ENCODE measurements around the gene NUP93.

DNA sequence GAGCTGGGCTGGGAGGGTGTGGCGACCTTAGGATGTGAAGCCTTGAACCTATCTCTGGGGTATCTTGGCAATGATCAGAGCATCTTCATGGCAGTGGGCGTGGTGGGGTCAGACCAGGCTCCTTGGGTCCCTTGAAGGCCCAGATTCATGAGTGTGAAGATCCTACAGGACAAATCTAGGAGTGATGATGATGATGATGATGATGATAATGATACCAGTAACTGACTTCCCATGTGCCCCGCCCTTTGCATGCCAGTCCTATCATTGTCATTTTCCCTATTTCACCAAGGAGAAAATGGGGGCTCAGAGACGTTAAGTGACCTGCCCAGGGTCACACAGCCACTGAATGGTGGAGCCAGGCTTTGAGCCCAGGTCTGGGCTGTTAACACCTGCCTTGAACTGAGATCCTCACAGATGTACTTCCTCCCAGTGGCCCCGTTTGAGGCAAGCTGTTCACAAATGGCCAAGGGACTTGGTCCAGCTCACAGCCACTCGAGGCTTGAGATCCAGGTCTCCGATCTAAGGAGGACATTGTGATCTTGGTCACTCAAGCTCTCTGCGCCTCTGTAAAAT lies 148.4 kb downstream of the NUP93 start:
- TF ChIP-seq, protein P1, sequence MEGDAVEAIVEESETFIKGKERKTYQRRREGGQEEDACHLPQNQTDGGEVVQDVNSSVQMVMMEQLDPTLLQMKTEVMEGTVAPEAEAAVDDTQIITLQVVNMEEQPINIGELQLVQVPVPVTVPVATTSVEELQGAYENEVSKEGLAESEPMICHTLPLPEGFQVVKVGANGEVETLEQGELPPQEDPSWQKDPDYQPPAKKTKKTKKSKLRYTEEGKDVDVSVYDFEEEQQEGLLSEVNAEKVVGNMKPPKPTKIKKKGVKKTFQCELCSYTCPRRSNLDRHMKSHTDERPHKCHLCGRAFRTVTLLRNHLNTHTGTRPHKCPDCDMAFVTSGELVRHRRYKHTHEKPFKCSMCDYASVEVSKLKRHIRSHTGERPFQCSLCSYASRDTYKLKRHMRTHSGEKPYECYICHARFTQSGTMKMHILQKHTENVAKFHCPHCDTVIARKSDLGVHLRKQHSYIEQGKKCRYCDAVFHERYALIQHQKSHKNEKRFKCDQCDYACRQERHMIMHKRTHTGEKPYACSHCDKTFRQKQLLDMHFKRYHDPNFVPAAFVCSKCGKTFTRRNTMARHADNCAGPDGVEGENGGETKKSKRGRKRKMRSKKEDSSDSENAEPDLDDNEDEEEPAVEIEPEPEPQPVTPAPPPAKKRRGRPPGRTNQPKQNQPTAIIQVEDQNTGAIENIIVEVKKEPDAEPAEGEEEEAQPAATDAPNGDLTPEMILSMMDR (conservative IDR thresholded peaks at IDR 0.05) = no peak
- no peak for TF ChIP-seq EZH2 (IDR thresholded peaks at IDR 0.05; ENCODE audit: low read depth)
